GM18861 (cell line): ENCODE results near the gene ATOH8.

ENCODE experiments used
- ATAC-seq: cut with Tn5 transposase; IDR thresholded peaks from one replicate; pipeline ENCODE4 v1.9.1; 2021; ENCODE audit not compliant: unreplicated experiment

The ATOH8 gene

GRCh38 chr2:85718009-85718391 is 35.8 kb upstream of the ATOH8 start:
- ATAC-seq: no peak

- no peak for ATAC-seq
Measured at GRCh38 chr2:85718885-85719492, 34.8 kb upstream of the ATOH8 start.

GRCh38 chr2:85719609-85720240 is 34.1 kb upstream of the ATOH8 start:
- ATAC-seq: no peak

GRCh38 chr2:85720533-85720932 is 33.3 kb upstream of the ATOH8 start:
- no peak for ATAC-seq

GRCh38 chr2:85721641-85722040 is 32.1 kb upstream of the ATOH8 start:
- no peak for ATAC-seq

- ATAC-seq: no peak
Measured at GRCh38 chr2:85722519-85722918, 31.3 kb upstream of the ATOH8 start.

- ATAC-seq: no peak
Measured at GRCh38 chr2:85723707-85724360, 30.0 kb upstream of the ATOH8 start.

GRCh38 chr2:85724731-85725181 is 29.0 kb upstream of the ATOH8 start:
- no peak for ATAC-seq

GRCh38 chr2:85725451-85725850 is 28.3 kb upstream of the ATOH8 start:
- no peak for ATAC-seq

GRCh38 chr2:85727798-85728197 is 26.0 kb upstream of the ATOH8 start:
- no peak for ATAC-seq

GRCh38 chr2:85728342-85728741 is 25.4 kb upstream of the ATOH8 start:
- ATAC-seq: no peak

- ATAC-seq: peak; percentile 43
Measured at GRCh38 chr2:85728883-85729824, 24.6 kb upstream of the ATOH8 start.

GRCh38 chr2:85729825-85730510 is 23.8 kb upstream of the ATOH8 start:
- no peak for ATAC-seq

GRCh38 chr2:85730686-85731230 is 23.0 kb upstream of the ATOH8 start:
- no peak for ATAC-seq

GRCh38 chr2:85731606-85732005 is 22.2 kb upstream of the ATOH8 start:
- ATAC-seq: no peak

GRCh38 chr2:85732467-85733120 is 21.2 kb upstream of the ATOH8 start:
- ATAC-seq: no peak

- no peak for ATAC-seq
Measured at GRCh38 chr2:85733121-85733960, 20.4 kb upstream of the ATOH8 start.

GRCh38 chr2:85734015-85734414 is 19.8 kb upstream of the ATOH8 start:
- ATAC-seq: no peak
